OCI-M1 (cell line): ENCODE data around the gene FAM9C.
A peak's percentile ranks its signal among the peaks of the same experiment; 100 is the strongest.

ENCODE experiments used
- DNase-seq: peaks from one replicate; lab custom pipeline; 2025; lab: John Stamatoyannopoulos, UW

The FAM9C gene

GRCh38 chrX:13007519-13008188, 36.8 kb downstream of the FAM9C start:
- no peak for DNase-seq

- DNase-seq: no peak
Observed at GRCh38 chrX:13005661-13006473, 38.6 kb downstream of the FAM9C start.

- DNase-seq: no peak
Observed at GRCh38 chrX:13001961-13002671, 42.3 kb downstream of the FAM9C start.

GRCh38 chrX:13001097-13001496, 43.3 kb downstream of the FAM9C start:
- no peak for DNase-seq

GRCh38 chrX:13000301-13000811, 44.1 kb downstream of the FAM9C start:
- no peak for DNase-seq

DNA sequence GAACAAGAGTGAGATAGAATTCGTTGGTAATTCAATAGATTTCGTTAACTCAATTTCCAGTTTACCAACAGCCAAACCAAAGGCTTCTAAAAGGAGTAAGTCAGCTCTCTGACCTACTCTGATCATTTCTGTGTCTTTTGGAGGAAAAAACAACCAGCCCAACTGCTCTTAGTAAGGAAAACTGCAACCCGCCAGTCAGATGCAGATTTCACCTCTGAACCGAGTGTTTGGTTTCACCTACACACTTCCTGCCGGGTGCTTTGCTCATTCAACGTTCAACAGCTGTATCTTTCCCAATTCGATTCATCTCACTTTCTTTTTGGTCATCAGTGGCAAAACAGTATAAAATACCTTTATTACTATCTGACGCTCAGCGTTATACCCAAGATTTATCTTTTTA, 45.0 kb downstream of the FAM9C start:
- no peak for DNase-seq

DNA sequence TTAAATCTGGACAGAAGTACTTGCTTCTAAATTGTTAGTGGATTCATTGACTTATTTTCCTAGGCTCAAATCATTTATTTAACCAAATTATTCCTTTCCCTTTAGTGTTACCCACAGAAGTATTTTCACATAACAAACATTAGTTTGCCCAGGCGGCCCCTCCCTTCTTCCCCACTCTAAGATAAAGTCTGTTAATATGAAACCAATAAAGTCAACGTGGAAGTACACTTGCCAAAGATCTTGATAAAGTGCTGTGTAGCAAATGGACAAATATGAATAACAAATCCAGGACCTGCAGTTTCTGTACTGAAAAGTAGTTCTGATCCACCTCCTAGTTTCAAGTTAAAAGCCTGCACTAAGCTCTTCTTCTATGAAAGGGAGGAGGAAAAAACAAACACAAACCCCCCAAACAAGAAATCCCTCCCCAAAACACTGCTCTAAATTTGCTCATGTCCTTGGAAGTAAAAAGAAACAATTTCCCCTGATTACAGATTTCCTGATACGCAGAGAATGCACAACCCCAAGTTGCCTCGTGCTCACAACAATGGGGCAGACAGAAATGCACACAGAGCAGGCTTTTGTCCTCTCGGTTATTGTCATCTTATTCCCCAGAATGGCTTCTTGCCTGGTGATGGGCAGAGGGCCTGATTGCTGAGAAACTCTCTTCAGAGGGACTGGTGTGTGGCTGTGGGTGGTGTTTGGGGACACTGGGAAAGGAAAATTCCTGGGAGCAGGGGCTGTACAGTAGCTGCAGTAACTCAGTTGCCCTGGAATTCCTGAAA, 46.3 kb downstream of the FAM9C start:
- peak; percentile 17 for DNase-seq

DNA sequence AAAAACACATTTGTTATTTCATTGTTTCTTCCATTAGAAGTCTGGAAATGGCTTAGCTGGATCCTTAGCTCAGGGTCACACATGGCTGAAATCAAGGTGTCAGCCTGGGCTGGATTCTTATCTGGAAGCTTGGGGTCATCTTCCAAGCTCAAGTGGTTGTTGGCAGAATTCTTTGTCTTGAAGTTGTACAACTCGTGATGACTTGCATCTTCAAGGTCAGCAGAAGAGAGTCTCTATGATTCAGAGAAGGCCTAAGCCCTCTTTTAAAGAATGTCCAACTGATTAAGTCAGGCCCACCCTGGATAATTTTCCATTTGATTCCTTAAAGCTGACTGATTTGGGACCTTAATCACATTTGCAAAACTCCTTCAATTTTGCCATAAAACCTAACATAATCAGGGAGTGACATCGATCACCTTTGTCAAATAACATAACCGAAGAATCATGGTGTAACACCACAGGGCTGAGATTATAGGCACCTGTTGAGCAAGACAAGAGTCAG, 47.4 kb downstream of the FAM9C start:
- DNase-seq: no peak

GRCh38 chrX:12994321-12994720, 50.1 kb downstream of the FAM9C start:
- DNase-seq: peak; percentile 75

DNA sequence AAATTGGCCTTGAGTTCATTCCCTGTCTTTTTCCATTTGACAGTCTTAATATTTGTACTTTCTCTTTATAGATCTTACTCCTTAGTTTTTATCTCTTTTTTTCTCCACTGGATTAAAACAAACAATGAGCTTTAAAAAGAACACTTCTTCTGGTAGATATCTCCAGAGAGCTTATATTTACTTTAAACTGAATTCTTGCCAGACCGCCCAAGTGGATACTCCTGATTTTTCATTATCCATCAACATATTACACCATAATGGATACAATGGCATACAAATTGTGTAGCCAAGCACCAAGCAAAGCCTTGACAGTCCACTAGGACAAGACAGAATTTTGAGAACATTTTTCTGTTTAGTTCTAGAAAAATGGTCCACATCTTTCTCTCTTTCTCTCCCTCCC, 50.6 kb downstream of the FAM9C start:
- no peak for DNase-seq

DNA sequence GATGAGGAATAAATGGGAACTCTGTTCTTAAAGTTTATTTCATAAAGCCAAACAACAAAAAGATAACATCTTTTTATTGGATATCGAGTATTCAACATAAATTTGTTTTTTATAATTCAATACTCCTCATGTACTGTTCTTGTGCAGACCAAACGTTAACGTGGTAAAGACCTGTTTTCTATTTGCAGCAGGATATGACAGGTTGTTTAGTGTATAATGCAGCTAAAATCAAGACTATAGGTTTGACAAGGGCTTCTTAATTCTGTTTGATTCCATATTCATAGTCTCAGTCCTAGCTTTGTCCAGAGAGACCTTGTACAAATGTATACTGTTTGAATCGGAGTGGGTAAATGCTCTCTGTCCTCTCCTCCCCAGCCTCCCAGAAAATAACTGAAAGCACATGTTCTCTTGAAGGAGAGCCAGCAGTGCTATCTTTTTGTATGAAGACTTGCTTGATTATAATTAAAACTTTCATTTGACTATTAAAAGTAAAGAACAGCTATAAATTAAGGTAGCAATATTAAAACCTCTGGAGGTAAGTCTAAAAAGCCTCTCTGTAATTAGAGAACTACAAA, 51.8 kb downstream of the FAM9C start:
- DNase-seq: no peak

- DNase-seq: no peak
Observed at GRCh38 chrX:12991575-12991974, 52.8 kb downstream of the FAM9C start.

- peak; percentile 5 for DNase-seq
Observed at GRCh38 chrX:12989461-12989860, 55.0 kb downstream of the FAM9C start.

- no peak for DNase-seq
Observed at GRCh38 chrX:12988797-12989196, 55.6 kb downstream of the FAM9C start.

DNA sequence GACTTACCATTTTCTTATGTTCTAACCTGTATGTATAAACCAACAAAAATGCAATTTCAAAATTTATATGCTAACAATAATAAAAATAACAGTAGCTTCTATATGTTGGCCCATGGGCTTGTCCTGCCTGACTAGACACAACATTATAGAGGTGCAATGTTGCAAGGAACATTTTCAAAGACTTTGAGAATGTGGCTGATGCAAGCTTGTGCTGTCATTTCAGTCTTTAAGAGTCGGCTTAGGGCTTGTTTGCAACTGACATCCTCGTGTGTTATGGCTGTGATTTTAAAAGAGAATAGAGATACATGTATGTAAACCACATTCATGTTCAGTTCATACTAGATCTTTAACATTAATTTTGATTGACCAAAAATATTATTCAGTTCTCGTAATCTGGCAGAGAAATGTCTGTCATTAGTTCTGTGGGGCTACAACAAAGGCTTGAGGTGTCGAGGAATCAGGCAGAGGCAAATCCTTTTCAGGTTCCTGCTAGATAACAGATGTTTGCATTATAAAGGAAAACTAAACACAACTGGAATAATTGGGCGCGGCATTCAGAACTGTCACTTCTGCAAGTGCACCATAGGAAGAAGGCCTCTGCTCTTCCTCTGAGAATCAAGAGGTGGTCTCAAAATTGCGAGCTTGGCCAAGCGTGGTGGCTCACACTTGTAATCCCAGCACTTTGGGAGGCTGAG, 56.4 kb downstream of the FAM9C start:
- DNase-seq: no peak

- DNase-seq: no peak
Observed at GRCh38 chrX:12987340-12987739, 57.1 kb downstream of the FAM9C start.

DNA sequence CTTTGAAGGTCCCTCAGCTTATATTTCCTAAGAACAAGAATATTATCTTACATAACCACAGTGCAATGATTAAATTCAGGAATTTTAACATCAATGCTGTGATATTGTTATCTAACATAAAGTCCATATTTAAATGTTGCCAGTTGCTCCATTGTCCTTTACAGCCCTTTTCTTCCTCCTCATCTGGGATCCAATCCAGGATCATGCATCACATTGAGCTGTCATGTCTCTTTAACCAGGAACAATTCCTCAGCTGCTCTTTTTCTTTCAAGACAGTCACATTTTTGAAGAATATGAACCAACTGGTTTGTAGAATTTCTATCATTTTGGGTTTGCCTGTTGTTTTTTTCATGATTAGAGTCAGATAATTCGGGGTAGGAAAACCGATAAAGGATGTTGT, 57.5 kb downstream of the FAM9C start:
- no peak for DNase-seq

DNA sequence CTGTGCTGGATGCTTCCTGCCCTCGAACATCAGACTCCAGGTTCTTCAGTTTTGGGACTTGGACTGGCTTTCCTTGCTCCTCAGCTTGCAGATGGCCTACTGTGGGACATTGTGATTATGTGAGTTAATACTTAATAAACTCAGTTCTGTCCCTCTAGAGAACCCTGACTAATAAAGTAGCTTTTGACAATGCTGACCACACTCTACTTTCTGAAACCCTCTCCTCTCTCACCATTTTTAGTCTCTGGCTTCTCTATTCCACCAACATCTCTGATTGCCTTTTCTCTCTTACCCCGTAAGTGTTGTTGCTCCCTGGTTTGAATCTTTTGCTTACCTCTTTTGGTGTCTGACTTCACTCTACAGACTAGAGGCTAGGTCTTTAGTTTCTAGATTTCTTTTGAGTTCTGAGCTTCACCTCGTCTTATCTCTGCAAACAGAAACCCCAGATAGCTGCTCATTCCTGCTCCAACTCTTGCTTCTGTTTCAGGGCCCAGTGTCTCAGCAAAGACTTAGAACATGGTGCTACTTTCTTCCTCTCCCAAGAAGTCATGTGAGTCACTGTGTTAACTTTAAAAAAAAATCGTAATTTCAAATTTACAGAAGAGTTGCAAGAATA, 58.1 kb downstream of the FAM9C start:
- peak; percentile 70 for DNase-seq
